Measurements from ENCODE around the gene GALP.
"Not testable (repeated sequence)": the region's sequence is repeated elsewhere in the genome, so short reads cannot be mapped to it uniquely, and the experiment has no call there.

Gene GALP

GRCh38 chr19:56211718-56212117 is 35.9 kb downstream of the GALP start:
- Histone ChIP-seq H3K27ac (ENCODE audit: poor library complexity, severe bottlenecking) (no peak overlapping the region), H3K27me3 (ENCODE audit: insufficient read depth, poor library complexity, severe bottlenecking) (no peaks in the 10 kb centered on the region), H3K4me1 (ENCODE audit: insufficient read depth, poor library complexity, severe bottlenecking) (no peaks in the 10 kb centered on the region), H3K4me3 (ENCODE audit: severe bottlenecking) (no peak overlapping the region), H3K36me3 (ENCODE audit: low read depth) (no peaks in the 10 kb centered on the region), H3K9me3 (ENCODE audit: severe bottlenecking) (no peaks in the 10 kb centered on the region)
- DNase-seq (ENCODE audit: low spot score) (no peak), ATAC-seq (ENCODE audit: low read depth) (no peak)
- TF ChIP-seq, protein P1, sequence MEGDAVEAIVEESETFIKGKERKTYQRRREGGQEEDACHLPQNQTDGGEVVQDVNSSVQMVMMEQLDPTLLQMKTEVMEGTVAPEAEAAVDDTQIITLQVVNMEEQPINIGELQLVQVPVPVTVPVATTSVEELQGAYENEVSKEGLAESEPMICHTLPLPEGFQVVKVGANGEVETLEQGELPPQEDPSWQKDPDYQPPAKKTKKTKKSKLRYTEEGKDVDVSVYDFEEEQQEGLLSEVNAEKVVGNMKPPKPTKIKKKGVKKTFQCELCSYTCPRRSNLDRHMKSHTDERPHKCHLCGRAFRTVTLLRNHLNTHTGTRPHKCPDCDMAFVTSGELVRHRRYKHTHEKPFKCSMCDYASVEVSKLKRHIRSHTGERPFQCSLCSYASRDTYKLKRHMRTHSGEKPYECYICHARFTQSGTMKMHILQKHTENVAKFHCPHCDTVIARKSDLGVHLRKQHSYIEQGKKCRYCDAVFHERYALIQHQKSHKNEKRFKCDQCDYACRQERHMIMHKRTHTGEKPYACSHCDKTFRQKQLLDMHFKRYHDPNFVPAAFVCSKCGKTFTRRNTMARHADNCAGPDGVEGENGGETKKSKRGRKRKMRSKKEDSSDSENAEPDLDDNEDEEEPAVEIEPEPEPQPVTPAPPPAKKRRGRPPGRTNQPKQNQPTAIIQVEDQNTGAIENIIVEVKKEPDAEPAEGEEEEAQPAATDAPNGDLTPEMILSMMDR (IDR thresholded peaks at IDR 0.05; ENCODE audit: poor library complexity, severe bottlenecking) = no peak

DNA sequence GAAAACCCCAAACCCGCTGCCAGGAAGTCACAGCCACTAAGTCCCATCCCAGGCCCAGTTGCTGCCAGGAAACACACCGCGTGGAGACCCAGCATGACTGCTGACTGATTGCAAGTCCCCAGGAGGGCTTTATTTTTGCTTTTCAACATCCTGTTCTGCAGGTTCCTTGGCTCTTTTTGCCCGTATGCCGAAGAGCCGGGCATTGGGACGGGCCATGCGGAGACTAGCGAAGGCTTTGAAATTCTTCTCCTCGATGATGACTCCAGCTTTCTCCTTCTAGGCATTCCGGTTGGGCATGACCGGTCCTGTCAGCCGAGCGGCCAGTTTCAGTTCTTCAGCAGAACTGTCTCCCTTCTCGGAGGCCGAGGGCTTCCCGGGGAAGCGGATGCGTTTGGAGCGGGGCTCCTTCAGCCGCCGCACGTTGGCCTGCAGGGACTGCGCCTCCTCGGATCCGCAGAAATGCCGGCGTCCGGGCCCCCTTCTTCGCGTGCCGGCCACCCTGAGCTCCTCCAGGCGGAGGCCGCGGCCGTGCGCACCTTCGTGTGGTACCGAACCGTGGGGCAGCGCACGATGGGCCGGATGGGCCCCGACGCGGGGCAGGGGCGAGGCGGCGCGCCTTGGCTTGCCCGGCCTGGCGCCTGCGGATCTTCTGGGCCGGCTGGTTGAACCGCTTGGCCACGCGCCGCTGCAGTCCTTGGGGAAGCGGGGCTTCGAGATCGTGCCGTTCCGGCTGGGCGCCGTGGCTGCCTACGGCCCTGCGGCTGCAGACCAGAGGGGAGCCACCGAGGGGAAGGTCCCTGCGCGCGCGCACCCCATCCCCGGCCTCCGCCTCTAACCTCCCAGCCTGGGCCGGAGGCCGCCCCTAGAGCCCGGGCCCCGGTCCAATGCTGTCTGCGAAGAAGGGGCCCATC is 41.5 kb downstream of the GALP start:
- DNase-seq (ENCODE audit: low spot score) = no peak

GRCh38 chr19:56218961-56219360 is 43.2 kb downstream of the GALP start:
- no peaks in the 10 kb centered on the region for H3K9me3 ChIP-seq (ENCODE audit: severe bottlenecking)
- DNase-seq (ENCODE audit: low spot score) (no peak), ATAC-seq (ENCODE audit: low read depth) (no peak)
- H3K4me1 ChIP-seq (ENCODE audit: insufficient read depth, poor library complexity, severe bottlenecking) = no peaks in the 10 kb centered on the region
- no peaks in the 10 kb centered on the region for H3K36me3 ChIP-seq (ENCODE audit: low read depth)
- TF ChIP-seq, protein P1 (IDR thresholded peaks at IDR 0.05; ENCODE audit: poor library complexity, severe bottlenecking) = no peak
- no peak overlapping the region for H3K27ac ChIP-seq (ENCODE audit: poor library complexity, severe bottlenecking)
- H3K4me3 ChIP-seq (ENCODE audit: severe bottlenecking) = no peak overlapping the region
- H3K27me3 ChIP-seq (ENCODE audit: insufficient read depth, poor library complexity, severe bottlenecking) = no peaks in the 10 kb centered on the region

More for the DNA sequence above, 41.5 kb downstream of the GALP start:
- H3K27me3 ChIP-seq (ENCODE audit: insufficient read depth, poor library complexity, severe bottlenecking) = no peaks in the 10 kb centered on the region
- H3K4me3 ChIP-seq (ENCODE audit: severe bottlenecking) = peak overlapping the region; percentile 26
- ATAC-seq (ENCODE audit: low read depth) = peak; percentile 82
- TF ChIP-seq, protein P1 (IDR thresholded peaks at IDR 0.05; ENCODE audit: poor library complexity, severe bottlenecking) = no peak
- no peaks in the 10 kb centered on the region for H3K4me1 ChIP-seq (ENCODE audit: insufficient read depth, poor library complexity, severe bottlenecking)
- no peak overlapping the region for H3K27ac ChIP-seq (ENCODE audit: poor library complexity, severe bottlenecking)
- H3K36me3 ChIP-seq (ENCODE audit: low read depth) = no peaks in the 10 kb centered on the region
- H3K9me3 ChIP-seq (ENCODE audit: severe bottlenecking) = no peaks in the 10 kb centered on the region

GRCh38 chr19:56221442-56221841 is 45.6 kb downstream of the GALP start:
- not testable (repeated sequence) for H3K4me3 ChIP-seq (ENCODE audit: severe bottlenecking); H3K9me3 ChIP-seq (ENCODE audit: severe bottlenecking); H3K27ac ChIP-seq (ENCODE audit: poor library complexity, severe bottlenecking); H3K4me1 ChIP-seq (ENCODE audit: insufficient read depth, poor library complexity, severe bottlenecking); H3K36me3 ChIP-seq (ENCODE audit: low read depth); ATAC-seq (ENCODE audit: low read depth); DNase-seq (ENCODE audit: low spot score); H3K27me3 ChIP-seq (ENCODE audit: insufficient read depth, poor library complexity, severe bottlenecking)
- TF ChIP-seq, protein P1 (IDR thresholded peaks at IDR 0.05; ENCODE audit: poor library complexity, severe bottlenecking) = peak; percentile 27

- Histone ChIP-seq H3K4me1 (ENCODE audit: insufficient read depth, poor library complexity, severe bottlenecking) (no peaks in the 10 kb centered on the region), H3K4me3 (ENCODE audit: severe bottlenecking) (no peak overlapping the region), H3K36me3 (ENCODE audit: low read depth) (no peaks in the 10 kb centered on the region), H3K9me3 (ENCODE audit: severe bottlenecking) (no peaks in the 10 kb centered on the region), H3K27me3 (ENCODE audit: insufficient read depth, poor library complexity, severe bottlenecking) (no peaks in the 10 kb centered on the region), H3K27ac (ENCODE audit: poor library complexity, severe bottlenecking) (no peak overlapping the region)
- DNase-seq (ENCODE audit: low spot score) = no peak
- TF ChIP-seq, protein P1 (IDR thresholded peaks at IDR 0.05; ENCODE audit: poor library complexity, severe bottlenecking) = no peak
- no peak for ATAC-seq (ENCODE audit: low read depth)
These were observed 46.0 kb downstream of the GALP start for GRCh38 chr19:56221851-56222250.

Data from RWPE2 (cell line).